Measurements from ENCODE around the gene ETV5.

ETV5 gene

DNA sequence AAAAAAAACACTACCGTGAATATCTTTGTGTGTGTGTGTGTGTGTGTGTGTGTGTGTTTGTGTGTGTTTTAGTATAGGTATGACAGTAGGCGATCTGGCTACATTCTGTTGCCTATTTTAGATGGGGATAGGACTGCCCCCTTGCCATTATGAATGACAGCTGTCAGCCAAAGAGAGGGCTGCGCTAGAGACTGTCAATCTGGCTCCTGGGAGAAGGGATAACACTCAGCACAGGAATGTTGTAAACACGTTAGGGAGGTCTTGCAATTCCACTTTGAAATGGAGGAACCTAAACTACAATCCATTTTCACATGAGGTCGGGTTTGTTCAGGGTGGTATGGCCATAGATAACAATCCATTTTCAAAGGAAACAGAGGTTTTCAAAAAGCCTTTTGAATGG is 14.1 kb upstream of the ETV5 start:
- DNase-seq (ENCODE audit: low read depth in 2 of 2): no peak

DNA sequence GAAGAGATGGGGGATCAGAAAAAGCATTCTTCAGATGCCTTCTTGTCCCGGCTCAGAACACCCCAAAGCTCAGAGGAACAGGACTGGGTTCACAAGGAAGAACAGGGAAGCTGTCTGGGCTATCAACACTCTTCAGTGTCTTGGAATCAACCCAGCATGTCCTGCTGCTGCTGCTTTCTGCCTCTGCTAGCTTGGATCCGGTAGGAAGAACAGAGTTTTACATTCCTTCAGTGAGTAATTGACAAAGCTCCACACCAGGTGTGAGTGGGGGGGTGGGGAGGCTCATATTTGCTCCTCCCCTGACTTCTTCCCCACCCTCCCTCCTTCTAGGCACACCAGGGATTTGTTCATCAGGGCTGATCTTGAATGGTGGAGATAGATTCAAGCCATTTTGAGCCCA is 13.1 kb upstream of the ETV5 start:
- no peak for DNase-seq (ENCODE audit: low read depth in 2 of 2)

DNA sequence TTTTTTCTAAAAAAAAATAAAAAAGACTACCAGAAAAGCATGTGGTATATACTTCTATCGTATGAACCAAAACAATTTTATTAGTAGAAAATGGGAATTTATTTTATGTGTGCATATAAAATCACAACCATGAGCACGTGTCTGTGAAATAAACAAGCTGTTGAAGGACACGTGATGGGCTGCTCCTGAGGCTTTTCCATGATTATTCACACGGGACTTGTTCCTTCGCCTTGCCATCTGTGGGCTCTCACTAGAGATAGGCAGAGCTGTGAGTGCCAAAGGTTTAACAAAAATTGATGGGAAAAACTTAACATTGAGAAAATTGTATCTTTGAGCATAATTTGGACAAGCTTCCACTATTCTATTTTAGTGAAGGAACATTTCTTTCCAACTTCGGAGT is 12.4 kb upstream of the ETV5 start:
- DNase-seq (ENCODE audit: low read depth in 2 of 2): no peak

DNA sequence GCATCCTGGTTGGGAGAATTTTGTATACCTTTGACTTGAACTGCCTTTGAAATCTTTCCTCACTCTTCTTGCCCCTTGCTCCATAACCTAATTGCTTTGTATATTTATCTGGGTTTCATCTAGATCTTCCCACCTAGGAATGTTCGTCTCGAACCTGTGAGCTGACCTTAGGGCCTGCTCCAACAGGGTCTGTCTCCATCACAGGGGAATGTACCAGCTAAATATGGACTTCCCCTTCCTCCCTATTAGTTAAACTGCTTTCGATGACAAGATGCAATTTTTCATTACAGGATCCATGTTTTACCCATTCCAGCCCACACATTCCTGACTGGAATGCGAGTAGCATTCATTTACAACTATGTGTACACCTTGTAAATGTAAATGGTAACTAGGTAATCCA is 10.6 kb upstream of the ETV5 start:
- DNase-seq (ENCODE audit: low read depth in 2 of 2): no peak

DNA sequence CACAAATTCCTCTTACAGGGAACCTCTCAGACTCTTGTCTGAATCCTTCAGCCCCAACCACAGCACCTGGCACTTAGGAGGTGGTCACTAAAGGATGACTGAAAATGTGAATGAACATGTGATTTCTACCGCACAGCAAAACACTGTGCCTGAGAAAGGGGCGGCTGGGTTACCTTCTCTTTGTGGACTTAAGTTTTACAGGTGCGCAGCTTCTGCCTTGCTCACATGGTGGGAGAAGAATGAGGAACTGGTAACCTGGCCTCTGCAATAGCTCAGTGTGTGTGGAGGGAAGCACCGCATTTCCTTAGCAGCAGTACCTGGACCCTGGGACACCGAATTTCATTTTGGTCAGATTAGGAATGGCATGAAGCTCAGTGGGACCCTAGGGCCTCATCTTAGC is 9.8 kb upstream of the ETV5 start:
- no peak for DNase-seq (ENCODE audit: low read depth in 2 of 2)

DNA sequence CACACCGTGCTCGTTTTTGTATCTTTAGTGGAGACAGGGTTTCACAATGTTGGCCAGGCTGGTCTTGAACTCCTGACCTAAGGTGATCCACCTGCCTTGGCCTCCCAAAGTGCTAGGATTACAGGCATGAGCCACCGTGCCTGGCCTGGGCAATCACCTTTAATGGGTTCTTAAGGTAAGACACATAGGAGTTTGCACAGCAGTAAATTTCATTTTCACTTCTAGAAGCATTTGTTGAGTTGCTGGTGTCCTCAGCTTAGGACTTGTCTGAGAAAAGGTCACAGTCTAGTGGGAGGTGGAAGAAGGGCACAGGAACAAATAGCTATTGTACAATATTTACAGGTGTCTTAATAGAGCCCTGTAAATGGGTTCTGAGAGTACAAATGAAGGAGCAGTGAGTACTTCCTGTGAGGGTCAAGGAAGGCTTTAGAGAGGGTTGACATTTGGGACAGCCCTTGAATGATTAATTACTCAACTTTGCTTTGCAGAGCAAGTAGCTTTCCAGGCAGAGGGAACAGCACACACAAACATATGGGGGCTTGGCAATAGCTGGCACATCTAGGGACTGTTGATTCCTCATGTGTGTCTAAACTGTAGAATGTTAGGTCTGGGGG is 8.7 kb upstream of the ETV5 start:
- DNase-seq (ENCODE audit: low read depth in 2 of 2): no peak

DNA sequence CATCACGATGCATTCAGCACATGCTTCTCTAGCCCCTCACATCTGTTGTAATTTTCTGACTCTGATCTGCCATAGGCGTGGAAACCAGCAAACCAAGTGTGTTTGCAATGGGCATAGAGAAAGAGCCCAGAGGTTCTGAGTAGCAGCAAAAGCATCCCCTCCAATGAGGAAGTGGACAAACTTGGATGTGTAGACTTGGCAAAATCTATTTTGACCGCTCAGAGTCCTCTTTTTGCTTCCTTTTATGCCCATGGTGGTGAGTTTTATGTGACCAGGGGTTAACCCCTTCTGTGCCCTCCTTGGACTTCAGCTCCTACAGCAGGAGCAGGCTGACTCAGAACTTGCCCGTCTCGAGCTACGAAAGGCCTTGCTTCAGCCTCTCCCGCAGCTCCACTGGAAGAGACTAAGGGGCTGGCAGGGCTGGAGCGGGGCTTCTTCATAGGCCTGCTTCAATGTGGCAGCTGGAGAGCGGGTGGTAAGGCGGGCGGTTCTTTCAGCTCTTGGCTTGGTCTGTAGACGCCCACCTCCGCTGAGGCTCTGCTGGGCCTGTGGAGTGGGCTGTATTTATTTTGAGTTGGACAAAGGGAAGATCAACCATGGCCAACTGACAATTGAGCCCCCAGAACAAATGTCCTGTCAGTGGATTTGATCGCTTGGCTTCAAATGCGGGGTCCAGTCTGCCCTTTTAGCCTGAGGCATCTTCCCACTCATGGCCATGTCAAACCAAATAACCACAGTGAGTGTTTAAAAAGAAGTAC is 6.5 kb upstream of the ETV5 start:
- no peak for DNase-seq (ENCODE audit: low read depth in 2 of 2)

DNA sequence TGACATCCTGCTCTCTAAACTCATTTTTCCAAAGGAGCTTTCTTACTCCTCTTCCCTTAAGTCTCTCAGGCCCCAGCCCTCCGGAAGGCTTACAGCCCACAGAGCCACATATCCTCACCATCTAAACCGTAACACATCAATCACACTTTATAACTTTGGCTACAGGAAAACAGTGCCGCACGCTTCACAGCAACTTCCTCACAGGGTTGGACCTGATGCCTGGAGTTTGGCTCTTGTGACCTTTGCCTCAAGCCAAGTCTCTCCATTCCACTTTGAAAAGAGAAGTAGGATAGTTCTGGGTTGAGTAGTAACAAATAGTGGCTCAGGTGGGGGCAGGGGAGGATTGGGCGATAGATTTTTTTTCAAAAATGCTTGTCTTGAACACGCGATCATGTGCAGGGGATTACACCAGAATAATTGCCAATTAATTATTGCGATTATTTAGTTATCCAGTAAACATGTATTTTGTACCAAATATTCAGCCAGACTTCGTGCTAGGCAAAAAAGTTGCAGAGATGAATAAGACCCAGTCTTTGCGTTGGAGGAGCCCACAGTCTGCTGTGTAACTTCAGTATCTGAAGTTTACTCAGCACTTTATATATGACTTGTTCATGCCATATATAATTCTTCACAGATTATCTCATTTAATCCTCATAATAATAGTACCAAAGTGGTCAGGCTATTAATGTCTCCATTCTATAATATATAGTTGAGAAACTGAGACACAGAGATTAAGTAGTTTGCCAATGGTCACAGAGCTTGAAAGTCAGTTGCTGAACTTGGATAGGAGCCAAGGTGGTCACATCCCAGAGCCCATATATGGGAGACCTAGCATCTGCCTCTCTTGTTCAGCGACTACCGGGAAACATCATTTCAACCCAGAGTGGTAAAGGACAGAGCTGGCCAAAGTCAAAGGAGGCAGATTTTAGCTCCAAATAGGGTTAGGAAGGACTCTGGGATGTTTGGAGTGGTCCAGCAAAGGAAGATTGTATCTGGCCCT is 2.4 kb upstream of the ETV5 start:
- DNase-seq (ENCODE audit: low read depth in 2 of 2): no peak

DNA sequence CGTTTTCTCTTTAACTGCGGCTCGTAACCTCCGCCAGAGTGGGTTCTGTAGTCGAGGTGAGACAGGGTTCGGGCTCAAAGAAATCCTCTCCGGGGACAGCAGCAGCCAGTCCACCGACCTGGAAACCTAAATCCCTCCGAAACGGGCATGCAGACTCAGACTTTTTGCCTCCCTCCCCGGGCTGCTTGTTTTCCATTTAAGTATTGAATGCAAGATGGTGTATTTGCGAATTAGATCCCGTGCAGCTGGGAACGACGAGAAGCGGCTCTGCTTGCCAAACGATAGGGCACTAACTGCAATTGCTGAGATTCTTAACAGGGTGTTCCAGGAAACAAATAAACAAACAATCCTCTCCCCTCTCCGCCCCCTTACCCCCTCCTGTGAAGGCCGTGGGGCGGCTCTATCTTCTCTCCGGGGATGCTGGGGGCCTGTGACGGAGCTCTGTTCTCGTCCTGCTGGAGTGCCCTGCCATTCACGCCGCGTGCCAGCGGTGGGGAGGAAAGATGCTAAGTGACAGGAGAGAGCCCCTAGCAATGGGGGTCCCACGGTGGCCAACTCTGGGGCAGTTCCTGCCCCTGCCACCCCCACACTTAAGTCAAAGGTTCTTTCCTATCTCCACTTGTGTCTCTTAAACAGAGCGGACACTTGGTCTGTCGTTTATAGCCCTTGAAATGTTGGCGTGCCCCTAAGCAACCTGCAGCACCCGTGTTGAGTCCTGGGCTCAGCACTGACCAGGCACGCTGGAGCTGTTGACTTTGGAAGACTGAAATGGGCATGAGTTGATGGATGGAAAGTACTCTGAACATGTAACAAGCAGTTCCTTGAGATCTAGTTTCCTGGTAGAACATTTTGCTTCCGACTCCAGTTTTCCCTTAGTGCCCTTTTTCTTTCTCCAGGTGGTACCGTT is 1.3 kb upstream of the ETV5 start:
- DNase-seq (ENCODE audit: low read depth in 2 of 2): no peak

DNA sequence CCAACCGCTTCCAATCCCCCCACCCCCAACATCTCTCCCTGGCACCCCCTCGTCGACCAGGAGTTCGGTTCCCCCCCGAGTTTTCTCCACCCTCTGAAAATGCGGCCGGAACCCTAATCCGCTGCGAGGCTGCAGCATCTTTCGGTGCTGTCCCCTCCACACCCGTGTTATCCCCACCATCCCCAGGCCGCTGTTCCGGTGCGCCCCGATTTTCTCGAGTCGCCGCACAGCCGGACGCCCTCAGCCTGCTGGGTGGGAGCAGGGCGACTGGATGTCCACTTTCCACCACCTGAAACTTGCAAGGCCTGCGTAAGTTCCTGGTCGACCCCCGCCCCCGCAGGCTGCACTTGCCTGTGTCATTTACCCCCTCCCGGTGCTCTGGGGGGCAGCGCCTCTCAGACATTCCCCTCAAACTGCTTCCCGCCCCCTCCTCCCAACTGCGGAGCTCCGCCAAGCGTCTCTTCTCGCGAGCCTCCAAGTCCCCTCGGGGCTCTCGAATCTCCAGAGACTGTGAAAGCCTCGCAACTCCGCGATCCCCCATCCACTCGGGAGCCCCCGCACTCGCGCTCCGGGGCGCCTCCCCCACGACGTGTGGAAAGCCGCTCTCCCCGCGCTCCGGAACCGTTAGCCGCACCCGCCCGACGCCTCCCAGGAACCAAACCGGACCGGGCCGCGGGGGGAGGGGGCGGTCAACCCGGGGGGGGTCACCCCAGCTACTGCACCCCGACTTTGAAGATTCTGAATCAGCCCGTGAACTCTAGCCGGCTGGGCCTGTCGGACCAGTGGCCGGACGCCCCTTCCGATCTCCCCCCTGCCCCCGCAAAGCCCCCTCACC is 566 bp downstream of the ETV5 start:
- no peak for DNase-seq (ENCODE audit: low read depth in 2 of 2)

DNA sequence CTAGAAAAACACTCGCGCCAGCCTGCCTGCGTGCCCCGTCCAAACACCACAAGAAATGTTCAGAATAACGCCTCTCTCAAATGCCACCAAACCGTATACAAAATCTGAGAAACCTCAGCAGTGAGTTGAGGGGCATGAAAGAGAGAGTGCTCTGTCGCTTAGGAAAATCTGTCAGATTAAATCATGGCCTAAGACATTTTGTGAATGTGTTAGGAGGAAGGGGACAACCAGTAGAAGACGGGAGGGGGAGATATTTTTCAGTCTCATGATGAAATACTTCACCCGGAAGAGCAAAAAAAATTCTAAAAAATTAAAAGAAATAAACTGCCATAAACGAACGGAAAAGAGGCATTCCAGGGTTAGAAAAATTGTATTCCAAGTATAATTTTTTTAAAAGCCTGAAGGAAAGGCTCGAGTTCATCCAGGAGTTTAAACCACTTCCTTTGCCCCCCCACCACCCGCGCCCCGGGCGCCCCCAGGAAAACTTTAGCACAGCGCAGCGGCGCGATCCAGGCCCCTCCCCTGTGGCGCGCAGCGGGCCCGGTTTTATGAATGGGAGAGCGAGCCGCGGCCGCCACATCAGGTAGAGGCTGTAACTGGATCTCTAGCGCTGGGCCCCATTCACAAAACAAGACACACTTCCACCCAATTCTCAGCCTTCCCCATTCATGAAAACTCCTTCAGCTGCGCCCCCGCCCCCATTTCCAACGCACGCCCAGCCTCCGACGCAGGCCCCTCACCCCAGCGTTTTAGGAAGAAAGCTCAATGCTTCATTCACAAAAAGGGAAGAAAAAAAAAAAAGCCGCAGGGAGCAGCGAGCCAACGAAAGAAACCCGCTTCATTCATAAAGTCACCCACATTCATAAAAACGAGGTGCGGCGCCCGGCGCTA is 1.4 kb downstream of the ETV5 start:
- DNase-seq (ENCODE audit: low read depth in 2 of 2): peak in 1 of 2 donors; percentile 33

DNA sequence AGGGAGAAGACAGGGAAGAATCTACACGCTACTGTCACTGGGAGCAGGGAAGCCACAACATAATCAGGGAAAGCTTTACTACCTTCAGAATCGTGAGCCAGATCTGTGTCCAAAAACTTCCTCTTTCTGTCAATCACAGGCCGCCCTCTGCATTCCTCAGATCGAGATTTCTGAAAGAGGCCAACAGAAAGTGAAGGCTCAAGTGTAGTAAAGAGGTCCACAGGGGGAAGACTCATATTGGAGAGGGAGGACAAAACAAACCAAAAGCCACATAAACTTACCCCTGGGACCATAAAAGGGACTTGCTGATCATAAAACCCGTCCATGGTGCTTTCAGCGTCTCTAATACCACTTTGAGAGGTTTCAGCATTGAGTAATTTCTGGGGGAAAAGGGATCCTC is 3.3 kb downstream of the ETV5 start:
- DNase-seq (ENCODE audit: low read depth in 2 of 2): no peak

DNA sequence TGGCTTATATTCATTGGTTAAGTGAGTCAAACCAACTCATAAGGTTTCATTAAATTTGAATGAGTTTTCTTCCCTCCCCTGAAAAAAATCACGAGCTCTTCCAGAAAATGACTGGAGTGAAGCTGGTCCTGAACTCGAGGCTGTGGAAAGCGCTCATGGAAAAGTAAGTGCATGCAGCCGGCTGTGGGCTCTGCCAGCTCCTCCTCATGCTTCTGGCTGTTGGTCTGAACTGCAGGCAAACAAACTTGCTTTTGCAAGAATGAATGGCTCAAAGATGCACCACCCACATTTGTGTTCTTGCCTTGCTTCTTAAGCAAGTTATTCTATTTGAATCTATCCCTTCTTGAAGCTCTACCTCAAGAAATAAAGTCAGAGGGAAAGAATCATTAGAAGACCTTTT is 6.2 kb downstream of the ETV5 start:
- no peak for DNase-seq (ENCODE audit: low read depth in 2 of 2)

DNA sequence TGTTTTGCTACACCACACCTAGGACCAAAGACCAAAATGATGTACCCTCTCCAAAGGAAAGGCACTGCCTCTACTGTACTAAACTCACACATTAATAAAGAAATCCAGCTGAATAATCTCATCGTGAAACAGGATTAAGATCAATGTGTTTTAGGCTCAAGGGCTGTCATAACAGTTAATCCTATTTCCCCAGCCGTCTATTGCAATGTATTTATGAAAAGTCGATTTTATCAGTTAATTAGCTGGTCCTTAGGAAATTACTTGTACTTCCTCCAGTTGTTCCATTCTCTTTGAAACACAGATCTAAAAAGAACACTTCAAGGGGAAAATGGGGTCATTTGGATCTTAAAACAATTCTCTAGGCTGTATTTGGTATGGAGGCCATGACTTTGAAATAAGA is 8.5 kb downstream of the ETV5 start:
- DNase-seq (ENCODE audit: low read depth in 2 of 2): no peak

DNA sequence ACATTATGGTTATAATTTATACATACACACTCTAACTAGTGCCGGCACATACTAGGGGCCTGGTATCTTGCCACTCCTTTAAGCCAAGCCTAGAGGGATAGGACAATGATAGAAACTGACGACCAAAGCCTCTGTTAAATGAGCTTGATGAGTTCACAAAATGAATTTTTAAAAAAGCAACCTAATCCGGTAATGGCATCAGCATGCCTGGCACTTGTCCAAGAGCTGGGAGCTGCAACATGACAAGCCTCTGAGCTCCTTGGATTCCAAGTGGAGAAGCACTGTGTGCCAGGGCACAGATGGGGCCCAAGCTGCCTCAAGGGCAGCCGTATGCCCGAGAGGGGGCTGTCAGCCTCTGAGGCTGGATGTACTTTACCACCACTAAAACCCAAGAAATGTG is 9.7 kb downstream of the ETV5 start:
- DNase-seq (ENCODE audit: low read depth in 2 of 2): no peak

DNA sequence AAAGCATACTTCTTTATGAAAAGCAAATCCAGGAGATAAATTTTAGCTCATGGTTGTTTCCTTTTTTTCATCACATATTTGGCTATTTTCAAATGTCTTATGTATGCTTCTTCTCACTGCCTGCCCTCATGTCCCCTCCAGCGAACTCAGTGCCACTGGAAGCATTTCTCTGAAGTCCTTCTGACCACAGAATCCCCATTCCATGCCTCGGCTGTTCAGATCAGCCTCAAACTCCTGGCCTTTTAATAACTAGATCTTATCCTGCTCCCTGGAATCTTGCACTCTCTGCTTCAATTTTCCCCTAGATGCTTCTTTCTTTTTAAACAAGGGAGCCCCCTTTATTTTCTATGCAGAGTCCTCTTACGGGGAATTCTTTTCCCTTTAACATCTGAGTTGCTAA is 10.1 kb downstream of the ETV5 start:
- DNase-seq (ENCODE audit: low read depth in 2 of 2): no peak

DNA sequence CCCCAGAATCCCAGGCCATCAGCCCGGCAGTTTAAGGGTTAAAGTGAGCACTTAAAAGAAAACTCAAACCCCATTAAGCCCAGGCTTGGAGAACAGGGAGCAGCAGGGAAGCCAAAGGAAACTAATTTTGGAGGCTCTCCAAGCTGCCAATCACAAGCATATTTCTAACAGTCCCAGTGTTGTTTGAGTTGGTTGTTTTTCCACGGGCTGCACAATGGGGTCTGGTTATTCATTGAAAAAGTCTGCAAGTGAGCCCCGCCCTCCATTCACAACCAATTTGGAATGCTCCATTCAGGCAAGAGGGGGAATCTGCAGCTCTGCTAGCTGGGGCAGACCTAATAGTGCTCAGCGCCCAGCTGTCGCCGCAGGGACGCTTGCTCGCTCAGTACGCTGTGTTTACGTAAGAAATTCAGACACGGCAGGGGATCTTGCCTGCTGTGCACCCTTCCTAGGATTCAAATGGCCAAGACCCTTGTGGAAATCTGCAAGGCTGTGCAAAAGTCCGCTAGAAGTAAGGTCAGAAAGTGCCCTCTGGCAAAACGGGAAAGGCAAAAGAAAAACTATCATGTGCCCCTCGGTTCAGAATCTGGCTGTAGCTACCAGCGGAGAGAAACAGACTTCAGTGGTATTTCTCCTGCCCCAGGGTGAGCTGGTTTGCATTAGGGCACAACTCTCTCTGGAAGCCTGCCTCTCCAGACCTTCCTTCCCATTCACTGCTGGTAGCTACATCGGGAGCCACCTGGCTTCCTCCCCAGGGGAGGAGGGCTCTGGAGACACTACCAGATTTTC is 11.0 kb downstream of the ETV5 start:
- no peak for DNase-seq (ENCODE audit: low read depth in 2 of 2)

DNA sequence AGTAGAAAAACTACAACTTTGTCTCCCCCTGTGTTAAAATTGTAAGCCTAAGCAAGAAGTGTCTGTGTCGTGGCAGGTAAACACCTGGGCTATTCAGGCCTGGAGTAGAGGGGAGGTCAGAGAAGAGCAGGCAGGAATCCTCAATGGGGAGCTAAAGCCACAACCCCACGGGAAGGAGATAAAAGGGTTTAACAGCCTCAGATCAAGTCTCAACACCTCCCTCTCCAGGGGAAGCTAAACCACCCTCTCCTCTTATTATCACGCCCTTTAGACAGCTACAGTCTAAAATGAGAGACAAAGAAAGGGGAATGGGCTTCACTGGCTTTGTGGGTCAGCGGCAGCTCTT is 11.6 kb downstream of the ETV5 start:
- DNase-seq (ENCODE audit: low read depth in 2 of 2): no peak

DNA sequence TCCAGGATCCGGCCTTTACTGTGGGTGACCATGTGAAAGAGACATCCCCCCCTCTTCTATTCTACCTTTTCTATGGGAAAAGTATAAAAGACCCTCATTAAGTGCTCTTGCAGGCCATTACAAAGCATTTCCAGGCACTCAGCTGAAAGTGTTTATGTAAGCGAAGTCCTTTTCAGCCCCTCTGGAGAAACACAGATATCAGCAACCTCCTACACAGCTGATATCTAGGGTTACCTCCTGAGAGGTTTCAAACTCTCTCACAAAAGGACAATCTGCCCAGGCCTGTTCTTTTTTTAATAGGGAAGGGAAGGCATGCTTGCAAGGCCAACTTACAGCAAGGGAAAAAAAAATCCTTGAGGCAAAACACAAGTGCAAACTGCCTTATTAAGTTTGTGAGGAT is 12.6 kb downstream of the ETV5 start:
- no peak for DNase-seq (ENCODE audit: low read depth in 2 of 2)

Measured in stimulated activated CD8-positive, alpha-beta memory T cell treated with anti-CD3 and anti-CD28 coated beads, Interleukin-2, amount 100 ng/mL, for 48 hours (primary cell).